ENCODE results near the gene DNAJB5.
"Not testable (repeated sequence)": the region's sequence is repeated elsewhere in the genome, so short reads cannot be mapped to it uniquely, and the experiment has no call there.

GRCh38 chr9:34939989-34940388 lies 49.6 kb upstream of the DNAJB5 start:
- TF ChIP-seq CTCF, POLR2A, EP300 (IDR thresholded peaks at IDR 0.05): not testable (repeated sequence)
